D721Med (cell line): ENCODE results near the gene SP110.

Experiments used
- DNase-seq: peaks from one replicate; pipeline ENCODE4 v3.0.0; 2011; ENCODE audit warnings: low spot score; ENCODE audit not compliant: insufficient read length
- FAIRE-seq: peaks from 2 replicates; lab custom pipeline; 2011; peaks lifted over from hg19 to GRCh38; lab: Jason Lieb, UNC
- TF ChIP-seq, protein P1 (sequence below): IDR thresholded peaks from 2 replicates; pipeline ENCODE4 v1.5.1; 2012; ENCODE audit warnings: mild to moderate bottlenecking, control low read depth; ENCODE audit not compliant: insufficient read depth; ENCODE audit errors: missing control alignments

The SP110 gene

DNA sequence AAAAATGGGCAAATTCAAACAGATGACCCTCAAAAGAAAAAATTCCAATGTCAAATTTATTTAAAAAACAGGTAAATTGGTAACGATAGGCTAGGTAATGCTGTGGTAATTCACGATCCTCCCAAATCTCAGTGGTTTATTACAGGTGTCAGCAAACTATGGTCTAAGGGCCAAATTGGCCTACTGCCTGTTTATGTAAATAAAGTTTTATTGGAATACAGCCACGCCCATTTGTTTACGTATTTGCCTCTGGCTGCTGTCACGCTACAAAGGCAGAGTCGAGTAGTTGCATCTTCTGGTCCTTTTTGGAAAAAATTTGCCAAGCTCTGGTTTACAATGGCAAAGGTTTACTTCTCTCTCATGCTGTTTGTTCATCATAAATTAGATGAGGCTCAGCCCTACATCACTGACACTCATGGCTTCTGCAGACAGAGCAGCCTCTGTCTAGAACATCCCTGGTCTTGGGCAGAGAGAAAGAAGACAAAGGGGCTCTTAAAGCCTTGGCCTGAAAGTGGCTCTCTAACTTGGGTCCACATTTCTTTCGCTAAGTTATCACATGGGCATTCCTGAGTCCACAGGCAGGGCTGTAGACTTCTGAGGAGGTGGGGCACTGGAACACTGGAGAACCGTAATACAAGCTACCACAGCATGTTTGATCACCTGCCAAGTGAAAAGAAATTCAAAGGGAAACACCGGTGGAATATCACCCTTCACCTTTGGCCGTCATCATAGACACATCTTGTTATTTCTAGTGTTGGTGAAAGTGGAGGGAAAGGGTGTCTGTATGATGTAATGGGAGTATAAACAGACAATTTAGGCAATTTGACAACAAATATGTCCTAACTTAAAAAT, 34.8 kb downstream of the SP110 start:
- no peak for DNase-seq
- TF ChIP-seq, protein P1, sequence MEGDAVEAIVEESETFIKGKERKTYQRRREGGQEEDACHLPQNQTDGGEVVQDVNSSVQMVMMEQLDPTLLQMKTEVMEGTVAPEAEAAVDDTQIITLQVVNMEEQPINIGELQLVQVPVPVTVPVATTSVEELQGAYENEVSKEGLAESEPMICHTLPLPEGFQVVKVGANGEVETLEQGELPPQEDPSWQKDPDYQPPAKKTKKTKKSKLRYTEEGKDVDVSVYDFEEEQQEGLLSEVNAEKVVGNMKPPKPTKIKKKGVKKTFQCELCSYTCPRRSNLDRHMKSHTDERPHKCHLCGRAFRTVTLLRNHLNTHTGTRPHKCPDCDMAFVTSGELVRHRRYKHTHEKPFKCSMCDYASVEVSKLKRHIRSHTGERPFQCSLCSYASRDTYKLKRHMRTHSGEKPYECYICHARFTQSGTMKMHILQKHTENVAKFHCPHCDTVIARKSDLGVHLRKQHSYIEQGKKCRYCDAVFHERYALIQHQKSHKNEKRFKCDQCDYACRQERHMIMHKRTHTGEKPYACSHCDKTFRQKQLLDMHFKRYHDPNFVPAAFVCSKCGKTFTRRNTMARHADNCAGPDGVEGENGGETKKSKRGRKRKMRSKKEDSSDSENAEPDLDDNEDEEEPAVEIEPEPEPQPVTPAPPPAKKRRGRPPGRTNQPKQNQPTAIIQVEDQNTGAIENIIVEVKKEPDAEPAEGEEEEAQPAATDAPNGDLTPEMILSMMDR, result no peak
- FAIRE-seq, result no peak

DNA sequence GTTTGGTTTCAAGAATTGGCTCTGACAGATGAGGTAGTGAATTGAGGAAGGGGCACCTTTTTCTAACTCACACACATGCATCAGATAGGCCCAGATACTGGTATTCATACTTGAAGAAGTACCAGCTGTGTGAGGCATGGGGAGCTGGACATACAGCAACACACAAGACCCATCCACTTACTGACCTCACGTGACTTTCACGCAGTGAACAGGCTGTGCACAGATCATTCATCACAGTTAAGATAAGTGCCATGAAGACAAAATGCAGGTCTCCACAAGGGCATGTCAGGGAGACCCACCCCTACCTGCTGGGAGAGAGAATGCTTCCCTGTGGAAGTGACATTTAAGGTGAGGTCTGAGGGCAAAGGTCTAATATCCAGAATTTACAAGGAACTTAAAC, 38.6 kb downstream of the SP110 start:
- DNase-seq, result no peak
- TF ChIP-seq, protein P1, result no peak
- FAIRE-seq, result no peak

DNA sequence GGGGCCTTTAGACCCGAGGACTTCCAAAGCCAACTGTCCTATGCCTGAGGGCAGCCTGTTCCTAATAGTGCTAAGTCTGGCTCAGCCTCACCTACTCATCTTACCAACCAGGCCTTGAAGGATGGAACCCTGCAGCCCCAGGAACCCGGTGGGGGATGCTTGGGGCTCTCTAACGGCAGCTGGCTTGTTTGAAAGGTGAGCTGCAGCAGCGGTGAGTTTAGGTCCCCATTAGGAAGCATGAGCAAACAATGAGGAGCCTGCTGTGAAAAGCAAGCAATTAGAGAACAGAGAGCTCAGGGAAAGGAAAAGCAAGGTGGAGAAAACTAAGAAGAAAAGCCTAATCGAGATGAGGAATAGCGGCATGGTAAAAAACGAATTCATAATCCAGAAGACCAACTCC, 39.9 kb downstream of the SP110 start:
- TF ChIP-seq, protein P1, result no peak
- no peak for DNase-seq
- FAIRE-seq, result no peak

DNA sequence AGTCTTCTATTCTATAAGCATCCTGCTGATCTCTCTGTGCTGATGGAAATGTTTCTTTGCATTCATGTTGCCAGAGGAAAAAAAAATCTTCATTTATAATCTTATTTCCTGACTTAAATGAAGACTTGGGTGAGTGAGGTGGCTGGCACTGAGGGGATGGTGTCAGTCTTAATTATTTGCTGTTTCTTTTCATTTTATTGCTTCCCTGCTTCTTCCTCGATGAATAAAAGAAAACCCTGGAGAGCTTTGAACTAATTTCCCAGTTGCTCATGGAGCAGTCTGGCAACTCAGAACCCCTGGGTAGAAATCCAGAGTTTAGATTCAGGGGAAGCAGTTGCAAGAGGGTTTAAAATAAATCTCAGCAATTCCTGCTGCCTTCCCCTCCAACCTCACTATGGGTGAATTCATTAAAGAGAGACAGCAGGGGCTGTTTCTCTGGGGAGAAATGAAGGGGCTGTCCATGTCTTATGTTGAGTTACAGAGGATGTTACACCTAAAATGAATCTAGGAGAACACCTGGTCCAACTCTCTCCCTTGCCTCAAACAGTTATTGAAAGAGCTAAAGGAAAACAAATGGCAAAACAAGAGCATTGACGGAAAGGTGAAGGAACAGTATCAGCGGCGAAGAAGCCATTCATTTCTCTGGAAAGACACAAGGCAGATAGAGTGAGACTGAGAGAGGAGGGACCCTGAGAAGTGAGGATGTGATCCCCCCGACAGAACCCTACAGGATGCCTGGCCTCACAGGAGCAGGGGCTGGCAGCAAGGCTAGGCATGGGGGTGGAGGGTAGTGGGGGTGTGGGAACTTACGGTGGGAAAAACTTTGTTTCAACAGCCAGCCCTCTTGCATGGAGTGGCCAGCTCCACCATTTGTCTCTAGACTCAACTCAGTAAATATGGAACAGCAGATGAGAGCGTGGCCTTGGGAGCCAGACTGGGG, 41.0 kb downstream of the SP110 start:
- DNase-seq, result no peak
- no peak for FAIRE-seq
- TF ChIP-seq, protein P1, result no peak

DNA sequence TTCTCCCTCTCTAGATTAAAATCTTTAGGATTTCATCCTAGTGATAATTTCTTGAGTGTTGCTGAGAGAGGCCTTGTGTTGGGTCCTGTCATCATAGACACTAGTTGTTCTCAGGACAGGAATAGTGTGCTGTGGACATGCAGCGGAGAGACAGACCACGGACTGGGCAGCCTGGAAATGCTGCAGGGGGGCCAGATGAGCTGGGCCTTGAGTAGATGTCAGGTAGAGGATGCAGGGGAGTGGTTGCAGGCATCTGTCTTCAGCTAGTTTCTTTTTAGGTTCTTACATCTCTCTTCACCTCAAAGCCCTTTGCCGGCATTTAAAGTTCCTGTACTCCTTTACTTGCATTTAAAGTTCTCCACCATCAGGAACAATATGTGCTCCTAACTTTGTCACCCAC, 42.8 kb downstream of the SP110 start:
- DNase-seq (no peak), FAIRE-seq (no peak)
- TF ChIP-seq, protein P1, result no peak

DNA sequence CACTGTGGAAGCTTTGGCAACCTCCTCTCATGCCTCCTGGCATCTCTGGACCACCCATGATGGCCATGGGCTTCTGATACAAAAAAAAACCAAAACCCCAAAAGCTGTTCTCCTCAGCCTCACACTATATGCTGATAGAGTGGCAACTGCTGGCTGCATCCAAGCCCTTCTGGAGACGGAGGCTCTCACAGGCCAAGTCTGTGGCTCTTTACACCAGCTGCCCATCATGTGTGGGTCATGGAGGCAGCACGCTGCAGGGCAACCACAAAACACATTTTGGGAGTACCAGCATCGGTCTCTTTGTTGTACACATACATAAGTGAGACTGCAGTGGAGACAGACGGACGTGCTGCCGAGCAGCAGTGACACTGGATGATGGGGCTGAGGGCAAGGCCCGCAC, 45.3 kb downstream of the SP110 start:
- FAIRE-seq, result no peak
- TF ChIP-seq, protein P1, result no peak
- no peak for DNase-seq

DNA sequence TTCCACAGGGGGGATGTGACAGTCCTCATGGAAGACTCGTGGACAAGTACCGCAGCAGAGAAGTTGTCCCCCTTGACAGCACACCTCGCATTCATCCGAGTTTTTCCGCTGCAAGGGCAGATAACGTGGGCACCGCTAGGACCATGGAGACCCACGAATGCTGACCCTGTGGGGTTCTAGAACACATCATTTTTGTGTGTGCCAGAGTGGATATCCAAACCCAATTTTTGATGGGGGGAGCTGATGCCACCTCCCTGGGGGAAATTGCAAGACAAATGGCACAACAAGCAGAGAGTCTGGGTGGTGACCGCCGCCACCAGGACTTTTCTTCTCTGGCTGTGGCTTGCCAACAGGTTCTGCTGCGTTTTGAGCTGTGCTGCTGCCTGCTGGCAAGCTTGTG, 46.9 kb downstream of the SP110 start:
- FAIRE-seq (no peak), DNase-seq (no peak)
- TF ChIP-seq, protein P1, result no peak
